SK-N-SH treated with all-trans-retinoic acid at 6 μM for 48 hours (cell line): Measurements from ENCODE around the gene SLC37A1.

ENCODE experiments used
- ATAC-seq: fragments of 200-7000 bp; cut with Tn5 transposase; 3 replicates; pipeline ENCODE4 v1.9.1; 2020; ENCODE audit warnings: mild to moderate bottlenecking, moderate library complexity
- BACH2 ChIP-seq: fragments of 250-450 bp; sonication (Bioruptor Pico); IDR thresholded peaks from 2 replicates; pipeline ENCODE4 v1.9.0; 2021; ENCODE audit warnings: mild to moderate bottlenecking, borderline replicate concordance
- CREB5 ChIP-seq: fragments of 250-450 bp; sonication (Bioruptor Pico); IDR thresholded peaks from 2 replicates; pipeline ENCODE4 v1.5.1; 2020; ENCODE audit warnings: low read depth, mild to moderate bottlenecking, moderate library complexity
- ESRRG ChIP-seq: fragments of 250-450 bp; sonication (Bioruptor Pico); IDR thresholded peaks from 2 replicates; pipeline ENCODE4 v1.6.1; 2021; ENCODE audit warnings: mild to moderate bottlenecking
- GLIS3 ChIP-seq: fragments of 250-450 bp; sonication (Bioruptor Pico); IDR thresholded peaks from 2 replicates; pipeline ENCODE4 v1.5.0; 2020; ENCODE audit warnings: mild to moderate bottlenecking, moderate library complexity
- PATZ1 ChIP-seq: fragments of 250-450 bp; sonication (Bioruptor Pico); IDR thresholded peaks from 2 replicates; pipeline ENCODE4 v1.8.0; 2020; ENCODE audit warnings: mild to moderate bottlenecking, moderate library complexity, borderline replicate concordance
- PPARA ChIP-seq: fragments of 250-450 bp; sonication (Bioruptor Pico); IDR thresholded peaks from 2 replicates; pipeline ENCODE4 v1.5.0; 2020; ENCODE audit warnings: mild to moderate bottlenecking, borderline replicate concordance
- RARB ChIP-seq: fragments of 250-450 bp; sonication (Bioruptor Pico); IDR thresholded peaks from 2 replicates; pipeline ENCODE4 v1.8.0; 2021; ENCODE audit warnings: mild to moderate bottlenecking, moderate library complexity
- SNAI2 ChIP-seq: fragments of 250-450 bp; sonication (Bioruptor Pico); IDR thresholded peaks from 2 replicates; pipeline ENCODE4 v1.5.0; 2020; ENCODE audit warnings: mild to moderate bottlenecking, moderate library complexity
- TCF4 ChIP-seq: fragments of 250-450 bp; sonication (Bioruptor Pico); IDR thresholded peaks from 2 replicates; pipeline ENCODE4 v1.8.0; 2021; ENCODE audit warnings: mild to moderate bottlenecking, moderate library complexity, borderline replicate concordance
- TOX ChIP-seq: fragments of 250-450 bp; sonication (Bioruptor Pico); IDR thresholded peaks from 2 replicates; pipeline ENCODE4 v1.8.0; 2021; ENCODE audit warnings: mild to moderate bottlenecking, moderate library complexity, borderline replicate concordance
- TSHZ2 ChIP-seq: fragments of 250-450 bp; sonication (Bioruptor Pico); IDR thresholded peaks from 2 replicates; pipeline ENCODE4 v1.5.0; 2020; ENCODE audit warnings: mild to moderate bottlenecking, moderate library complexity
- ZC3H10 ChIP-seq: fragments of 250-450 bp; sonication (Bioruptor Pico); IDR thresholded peaks from 2 replicates; pipeline ENCODE4 v1.5.1; 2021; ENCODE audit warnings: mild to moderate bottlenecking, moderate library complexity
- ZFP3 ChIP-seq: fragments of 250-450 bp; sonication (Bioruptor Pico); IDR thresholded peaks from 2 replicates; pipeline ENCODE4 v1.5.0; 2020; ENCODE audit warnings: mild to moderate bottlenecking, moderate library complexity
- ZFP30 ChIP-seq: fragments of 450-650 bp; formaldehyde crosslinking; IDR thresholded peaks from 2 replicates; pipeline ENCODE4 v1.5.0; 2022; ENCODE audit warnings: mild to moderate bottlenecking, moderate library complexity
- ZNF565 ChIP-seq: fragments of 450-650 bp; formaldehyde crosslinking; conservative IDR thresholded peaks from 2 replicates; pipeline ENCODE4 v1.5.0; 2020; ENCODE audit warnings: low read depth, mild to moderate bottlenecking, moderate library complexity
- TF ChIP-seq, protein P1 (sequence below): fragments of 250-450 bp; sonication (Bioruptor Pico); IDR thresholded peaks from 2 replicates; pipeline ENCODE4 v1.8.0; 2021; ENCODE audit warnings: low read depth, mild to moderate bottlenecking, moderate library complexity, borderline replicate concordance
- TF ChIP-seq, protein P2 (sequence below): fragments of 250-450 bp; sonication (Bioruptor Pico); IDR thresholded peaks from 2 replicates; pipeline ENCODE4 v1.5.1; 2021; ENCODE audit warnings: mild to moderate bottlenecking, moderate library complexity

Gene SLC37A1

GRCh38 chr21:42581336-42581992 lies 67.8 kb downstream of the SLC37A1 start:
- TF ChIP-seq ZFP30 (CRISPR knock-in tag) (no peak), TSHZ2 (no peak), RARB (CRISPR knock-in tag) (no peak), ESRRG (CRISPR knock-in tag) (no peak), ZFP3 (no peak)
- no peak for ATAC-seq

DNA sequence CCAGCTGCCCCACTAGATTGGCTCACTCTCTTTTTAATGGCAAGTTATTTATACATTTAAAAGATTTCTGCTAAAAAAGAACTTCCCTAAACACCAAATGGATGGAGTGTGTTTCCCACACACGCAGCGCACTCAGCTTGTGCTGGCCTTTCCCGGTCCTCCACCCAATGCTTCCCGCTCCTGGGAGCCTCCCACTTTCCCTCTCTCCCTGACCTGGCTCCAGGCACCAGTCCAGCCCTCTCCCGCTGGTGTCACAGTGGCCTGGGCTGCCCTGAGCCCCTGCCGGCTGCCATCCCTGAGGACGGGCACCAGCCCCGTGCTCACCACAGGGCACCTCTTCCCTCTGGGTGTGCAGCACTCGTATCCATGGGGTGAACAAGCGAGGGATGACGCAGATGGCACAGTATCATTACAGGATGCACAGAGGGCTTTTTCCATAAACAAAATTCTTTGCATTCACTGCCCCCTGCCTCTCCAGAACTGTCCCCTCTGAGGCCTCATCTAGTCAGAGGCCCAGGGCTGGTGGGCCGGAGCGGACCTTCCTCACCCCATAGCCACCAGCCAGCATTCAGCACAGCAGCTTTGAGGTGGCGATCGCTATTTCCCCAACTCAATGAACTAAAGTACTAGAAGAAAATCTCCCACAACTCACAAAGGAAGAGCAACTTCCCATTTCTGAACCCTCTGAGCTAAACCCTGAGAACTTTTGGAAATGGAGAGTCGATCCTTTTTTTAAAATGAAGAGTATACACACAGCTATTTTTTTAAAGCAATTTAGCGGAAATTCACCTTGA lies 68.5 kb downstream of the SLC37A1 start:
- no peak for TF ChIP-seq PPARA
- TF ChIP-seq TCF4 (CRISPR knock-in tag): no peak
- TF ChIP-seq ZFP3: no peak
- TF ChIP-seq TSHZ2: no peak
- TF ChIP-seq CREB5: no peak
- TF ChIP-seq BACH2 (CRISPR knock-in tag): no peak
- TF ChIP-seq SNAI2 (CRISPR knock-in tag): no peak
- no peak for TF ChIP-seq GLIS3 (CRISPR knock-in tag)
- ATAC-seq: no peak

DNA sequence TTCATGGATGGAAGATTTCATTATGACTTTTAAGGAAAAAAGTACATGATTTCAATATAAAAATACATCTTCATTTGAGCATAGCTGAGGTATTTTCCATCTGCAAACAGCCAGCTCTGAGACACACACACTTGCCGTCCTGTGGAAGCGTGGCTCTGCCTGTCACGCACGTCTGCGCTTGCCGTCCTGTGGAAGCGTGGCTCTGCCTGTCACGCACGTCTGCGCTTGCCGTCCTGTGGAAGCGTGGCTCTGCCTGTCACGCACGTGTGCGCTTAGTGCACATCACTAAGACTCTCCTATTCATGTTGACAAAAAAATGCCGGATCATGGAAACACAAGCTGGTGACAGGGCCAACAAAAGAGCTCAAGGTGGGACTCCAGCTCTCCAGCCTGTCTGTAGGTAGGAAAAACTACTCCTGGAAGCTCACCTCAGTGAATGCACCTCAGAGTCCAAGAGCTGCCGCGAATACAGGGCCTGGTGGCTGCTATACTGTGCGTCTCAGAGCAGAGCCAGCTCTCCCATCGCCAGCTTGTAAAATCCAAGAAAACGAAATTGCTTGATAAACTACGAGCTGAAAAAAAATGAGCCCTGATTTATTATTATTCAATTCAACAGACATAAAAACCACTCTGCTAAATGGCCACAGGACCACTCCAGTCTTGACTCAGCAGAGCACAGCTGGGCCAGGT lies 69.3 kb downstream of the SLC37A1 start:
- no peak for ATAC-seq
- TF ChIP-seq ESRRG (CRISPR knock-in tag) (no peak), CREB5 (no peak), ZFP30 (CRISPR knock-in tag) (no peak), ZC3H10 (CRISPR knock-in tag) (no peak)

- no peak for ATAC-seq
- TF ChIP-seq ZFP30 (CRISPR knock-in tag) (no peak), PATZ1 (CRISPR knock-in tag) (no peak), ZC3H10 (CRISPR knock-in tag) (no peak), ESRRG (CRISPR knock-in tag) (no peak), TOX (no peak), ZNF565 (CRISPR knock-in tag) (no peak)
- TF ChIP-seq, protein P1, sequence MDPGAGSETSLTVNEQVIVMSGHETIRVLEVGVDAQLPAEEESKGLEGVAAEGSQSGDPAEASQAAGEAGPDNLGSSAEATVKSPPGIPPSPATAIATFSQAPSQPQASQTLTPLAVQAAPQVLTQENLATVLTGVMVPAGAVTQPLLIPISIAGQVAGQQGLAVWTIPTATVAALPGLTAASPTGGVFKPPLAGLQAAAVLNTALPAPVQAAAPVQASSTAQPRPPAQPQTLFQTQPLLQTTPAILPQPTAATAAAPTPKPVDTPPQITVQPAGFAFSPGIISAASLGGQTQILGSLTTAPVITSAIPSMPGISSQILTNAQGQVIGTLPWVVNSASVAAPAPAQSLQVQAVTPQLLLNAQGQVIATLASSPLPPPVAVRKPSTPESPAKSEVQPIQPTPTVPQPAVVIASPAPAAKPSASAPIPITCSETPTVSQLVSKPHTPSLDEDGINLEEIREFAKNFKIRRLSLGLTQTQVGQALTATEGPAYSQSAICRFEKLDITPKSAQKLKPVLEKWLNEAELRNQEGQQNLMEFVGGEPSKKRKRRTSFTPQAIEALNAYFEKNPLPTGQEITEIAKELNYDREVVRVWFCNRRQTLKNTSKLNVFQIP (CRISPR knock-in tag): no peak
- TF ChIP-seq, protein P2, sequence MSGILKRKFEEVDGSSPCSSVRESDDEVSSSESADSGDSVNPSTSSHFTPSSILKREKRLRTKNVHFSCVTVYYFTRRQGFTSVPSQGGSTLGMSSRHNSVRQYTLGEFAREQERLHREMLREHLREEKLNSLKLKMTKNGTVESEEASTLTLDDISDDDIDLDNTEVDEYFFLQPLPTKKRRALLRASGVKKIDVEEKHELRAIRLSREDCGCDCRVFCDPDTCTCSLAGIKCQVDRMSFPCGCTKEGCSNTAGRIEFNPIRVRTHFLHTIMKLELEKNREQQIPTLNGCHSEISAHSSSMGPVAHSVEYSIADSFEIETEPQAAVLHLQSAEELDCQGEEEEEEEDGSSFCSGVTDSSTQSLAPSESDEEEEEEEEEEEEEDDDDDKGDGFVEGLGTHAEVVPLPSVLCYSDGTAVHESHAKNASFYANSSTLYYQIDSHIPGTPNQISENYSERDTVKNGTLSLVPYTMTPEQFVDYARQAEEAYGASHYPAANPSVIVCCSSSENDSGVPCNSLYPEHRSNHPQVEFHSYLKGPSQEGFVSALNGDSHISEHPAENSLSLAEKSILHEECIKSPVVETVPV (CRISPR knock-in tag): no peak
Measured at GRCh38 chr21:42583477-42584295, 70.0 kb downstream of the SLC37A1 start.
